Parathyroid adenoma (tissue), 2 donors: ENCODE results near the gene GRK6.

Experiments used
- H2AFZ ChIP-seq: fragments of 300-600 bp; sonication (generic); one replicate; pipeline ENCODE4 v1.7.0; 2017; ENCODE audit warnings: antibody characterized with exemption, mild to moderate bottlenecking
- H3K27ac ChIP-seq: fragments of 300-600 bp; sonication (generic); one replicate; pipeline ENCODE4 v1.7.0; 2017
- H3K27me3 ChIP-seq: fragments of 300-600 bp; sonication (generic); one replicate; pipeline ENCODE4 v1.7.0; 2017; ENCODE audit warnings: low read length; ENCODE audit not compliant: control insufficient read depth, insufficient read depth
- H3K36me3 ChIP-seq: fragments of 300-600 bp; sonication (generic); one replicate; pipeline ENCODE4 v1.7.0; 2017; ENCODE audit warnings: low read length; ENCODE audit not compliant: control insufficient read depth, insufficient read depth
- H3K4me1 ChIP-seq: fragments of 300-600 bp; sonication (generic); one replicate; pipeline ENCODE4 v1.7.0; 2017; ENCODE audit warnings: control low read depth
- H3K4me2 ChIP-seq: fragments of 300-600 bp; sonication (generic); one replicate; pipeline ENCODE4 v1.7.0; 2017; ENCODE audit warnings: low read length
- H3K4me3 ChIP-seq: fragments of 300-600 bp; sonication (generic); one replicate; pipeline ENCODE4 v1.7.0; 2017; ENCODE audit warnings: low read depth, low read length
- H3K79me2 ChIP-seq: fragments of 300-600 bp; sonication (generic); one replicate; pipeline ENCODE4 v1.7.0; 2017; ENCODE audit warnings: control low read depth
- H3K9ac ChIP-seq: fragments of 300-600 bp; sonication (generic); one replicate; pipeline ENCODE4 v1.7.0; 2017; ENCODE audit warnings: mild to moderate bottlenecking
- H3K9me3 ChIP-seq: fragments of 300-600 bp; sonication (generic); one replicate; pipeline ENCODE4 v1.7.0; 2017; ENCODE audit warnings: low read length; ENCODE audit not compliant: control insufficient read depth
- TF ChIP-seq, protein P1 (sequence below): fragments of 300-600 bp; sonication (generic); IDR thresholded peaks from one replicate; pipeline ENCODE4 v1.7.0; 2017; ENCODE audit warnings: antibody characterized with exemption, mild to moderate bottlenecking
- donor health status: primary hyperparathyroidism.

Gene GRK6

GRCh38 chr5:177467436-177467835 is 41.0 kb downstream of the GRK6 start:
- Histone ChIP-seq H3K4me3 (no peak overlapping the region), H3K9ac (no peak overlapping the region), H3K9me3 (no peaks in the 10 kb centered on the region), H3K4me1 (peaks cover 12% of the 10 kb centered on the region), H3K27me3 (no peaks in the 10 kb centered on the region), H2AFZ (no peak overlapping the region), H3K27ac (no peak overlapping the region), H3K4me2 (no peak overlapping the region), H3K79me2 (peaks cover 20% of the 10 kb centered on the region), H3K36me3 (no peaks in the 10 kb centered on the region)
- TF ChIP-seq, protein P1, sequence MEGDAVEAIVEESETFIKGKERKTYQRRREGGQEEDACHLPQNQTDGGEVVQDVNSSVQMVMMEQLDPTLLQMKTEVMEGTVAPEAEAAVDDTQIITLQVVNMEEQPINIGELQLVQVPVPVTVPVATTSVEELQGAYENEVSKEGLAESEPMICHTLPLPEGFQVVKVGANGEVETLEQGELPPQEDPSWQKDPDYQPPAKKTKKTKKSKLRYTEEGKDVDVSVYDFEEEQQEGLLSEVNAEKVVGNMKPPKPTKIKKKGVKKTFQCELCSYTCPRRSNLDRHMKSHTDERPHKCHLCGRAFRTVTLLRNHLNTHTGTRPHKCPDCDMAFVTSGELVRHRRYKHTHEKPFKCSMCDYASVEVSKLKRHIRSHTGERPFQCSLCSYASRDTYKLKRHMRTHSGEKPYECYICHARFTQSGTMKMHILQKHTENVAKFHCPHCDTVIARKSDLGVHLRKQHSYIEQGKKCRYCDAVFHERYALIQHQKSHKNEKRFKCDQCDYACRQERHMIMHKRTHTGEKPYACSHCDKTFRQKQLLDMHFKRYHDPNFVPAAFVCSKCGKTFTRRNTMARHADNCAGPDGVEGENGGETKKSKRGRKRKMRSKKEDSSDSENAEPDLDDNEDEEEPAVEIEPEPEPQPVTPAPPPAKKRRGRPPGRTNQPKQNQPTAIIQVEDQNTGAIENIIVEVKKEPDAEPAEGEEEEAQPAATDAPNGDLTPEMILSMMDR, result no peak

DNA sequence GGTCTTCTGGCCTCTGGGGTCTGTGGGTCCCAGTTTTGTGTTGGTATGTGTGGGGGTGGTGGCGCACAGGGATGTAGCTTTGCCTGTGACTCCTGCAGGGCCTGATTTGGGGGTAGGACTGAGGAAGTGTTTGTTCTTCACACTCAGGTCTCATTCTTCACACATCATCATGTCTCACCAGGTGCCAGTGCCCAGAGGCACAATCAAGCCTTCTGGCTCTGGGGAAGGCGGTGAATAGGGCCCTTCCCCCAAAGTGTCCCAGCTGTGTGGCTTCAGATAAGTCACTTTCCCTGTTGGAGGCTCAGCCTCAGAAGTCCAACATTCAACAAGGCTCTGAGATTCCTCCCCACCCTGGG is 41.8 kb downstream of the GRK6 start:
- no peaks in the 10 kb centered on the region for H3K27me3 ChIP-seq
- no peak overlapping the region for H3K27ac ChIP-seq
- TF ChIP-seq, protein P1, result no peak
- H3K9me3 ChIP-seq, result no peaks in the 10 kb centered on the region
- H3K4me1 ChIP-seq, result peaks cover 14% of the 10 kb centered on the region
- peaks cover 24% of the 10 kb centered on the region for H3K79me2 ChIP-seq
- H3K4me3 ChIP-seq, result no peak overlapping the region
- H3K36me3 ChIP-seq, result no peaks in the 10 kb centered on the region
- no peak overlapping the region for H3K9ac ChIP-seq
- H2AFZ ChIP-seq, result no peak overlapping the region
- no peak overlapping the region for H3K4me2 ChIP-seq

DNA sequence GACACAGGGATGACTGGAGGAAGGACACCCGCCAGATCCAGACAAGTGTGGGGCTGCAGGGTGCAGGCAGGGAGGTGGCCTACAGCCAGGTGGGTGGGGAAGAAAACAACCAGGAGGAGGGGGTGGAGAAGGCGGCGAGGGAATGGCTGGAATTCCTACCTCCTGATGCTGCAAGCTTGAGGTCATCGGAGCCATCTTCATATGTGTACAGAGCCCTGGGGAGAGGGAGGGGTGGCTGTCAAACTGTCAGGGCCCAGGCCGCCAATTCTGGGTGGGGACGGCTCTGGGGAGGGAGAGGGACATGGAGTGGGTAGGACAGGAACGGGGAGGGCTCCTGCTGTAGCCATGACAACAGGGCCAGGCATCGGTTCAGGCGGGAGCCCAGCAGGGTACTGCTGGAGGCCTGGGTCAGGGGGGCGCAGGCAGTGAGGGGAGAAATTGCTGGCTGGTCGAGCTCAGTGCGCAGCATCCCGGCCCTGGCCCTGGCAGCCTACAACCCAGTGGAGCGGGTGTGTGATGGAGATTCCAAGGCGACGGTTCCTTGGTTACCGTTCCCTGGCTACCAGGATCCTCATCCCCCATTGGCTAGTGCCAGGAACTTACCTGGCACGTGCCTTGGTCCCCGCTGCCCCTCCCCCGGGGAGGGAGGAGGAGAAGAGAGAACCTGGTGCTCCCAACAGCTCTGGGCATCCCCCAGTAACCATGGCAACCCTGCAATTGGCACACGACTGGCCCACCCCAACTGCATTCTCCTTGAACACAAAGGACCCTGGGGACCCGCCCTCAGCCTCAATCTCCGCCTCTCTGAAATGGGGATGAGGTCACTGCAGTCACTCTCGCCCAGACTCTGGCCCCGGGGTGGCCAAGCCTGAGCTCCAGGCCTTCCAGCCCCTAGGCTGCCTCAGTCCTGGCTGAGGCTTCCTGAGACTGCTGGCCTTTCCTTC is 42.5 kb downstream of the GRK6 start:
- Histone ChIP-seq H3K4me3 (no peak overlapping the region), H3K36me3 (no peaks in the 10 kb centered on the region), H3K9ac (no peak overlapping the region), H3K27me3 (no peaks in the 10 kb centered on the region), H3K27ac (no peak overlapping the region), H3K9me3 (no peaks in the 10 kb centered on the region), H3K4me1 (peaks cover 14% of the 10 kb centered on the region), H2AFZ (no peak overlapping the region), H3K79me2 (peaks cover 24% of the 10 kb centered on the region), H3K4me2 (no peak overlapping the region)
- TF ChIP-seq, protein P1, result no peak

- Histone ChIP-seq H3K27ac (no peak overlapping the region), H3K79me2 (peaks cover 24% of the 10 kb centered on the region), H3K9me3 (no peaks in the 10 kb centered on the region), H3K9ac (no peak overlapping the region), H3K36me3 (no peaks in the 10 kb centered on the region), H3K4me2 (no peak overlapping the region), H3K4me3 (no peak overlapping the region), H2AFZ (no peak overlapping the region), H3K27me3 (no peaks in the 10 kb centered on the region), H3K4me1 (peaks cover 16% of the 10 kb centered on the region)
- TF ChIP-seq, protein P1, result no peak
Observed at GRCh38 chr5:177469750-177470525, 43.5 kb downstream of the GRK6 start.
